ENCODE measurements around the gene NCKAP5.

NCKAP5 gene

DNA sequence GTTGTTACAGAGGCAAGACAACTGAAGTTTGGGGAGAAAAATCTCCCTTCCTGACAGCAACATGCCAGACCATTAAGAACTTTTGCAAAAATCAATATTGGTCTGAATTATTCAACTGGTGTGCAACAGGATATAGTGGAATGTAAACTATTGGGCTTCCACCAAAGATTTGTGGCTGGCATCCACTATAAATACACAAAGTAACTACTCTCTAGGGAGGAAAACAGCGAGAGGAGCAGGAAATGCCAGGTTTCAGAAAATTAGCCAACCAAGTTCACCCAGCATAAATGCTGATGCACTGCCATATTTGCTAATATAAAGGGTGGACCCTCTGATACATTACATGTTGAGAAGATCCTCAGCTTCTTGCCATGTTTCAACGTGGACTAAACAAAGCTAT is 630.6 kb downstream of the NCKAP5 start:
- no peak for DNase-seq (ENCODE audit: low spot score)

GRCh38 chr2:132936791-132937190 is 631.5 kb downstream of the NCKAP5 start:
- DNase-seq (ENCODE audit: low spot score) = peak; percentile 3

DNA sequence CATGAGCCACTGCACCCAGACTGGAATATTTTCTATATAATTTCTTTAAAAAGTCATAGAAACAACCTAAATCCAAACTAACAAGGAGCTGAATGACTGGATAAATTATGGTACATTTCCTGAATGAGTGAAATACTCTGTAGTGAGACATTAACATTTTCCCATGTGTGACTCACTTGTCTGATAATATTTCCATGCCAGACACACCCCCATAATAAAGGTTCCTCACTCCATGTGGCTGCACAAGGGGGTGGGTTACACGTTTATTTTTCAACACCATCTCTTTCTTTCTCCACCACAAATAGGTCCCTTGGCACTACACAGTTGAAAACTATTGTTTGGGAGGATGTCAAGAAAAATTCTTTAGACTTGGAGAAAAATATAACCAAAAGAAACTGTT is 632.0 kb downstream of the NCKAP5 start:
- no peak for DNase-seq (ENCODE audit: low spot score)

GRCh38 chr2:132929786-132930185 is 638.5 kb downstream of the NCKAP5 start:
- no peak for DNase-seq (ENCODE audit: low spot score)

DNA sequence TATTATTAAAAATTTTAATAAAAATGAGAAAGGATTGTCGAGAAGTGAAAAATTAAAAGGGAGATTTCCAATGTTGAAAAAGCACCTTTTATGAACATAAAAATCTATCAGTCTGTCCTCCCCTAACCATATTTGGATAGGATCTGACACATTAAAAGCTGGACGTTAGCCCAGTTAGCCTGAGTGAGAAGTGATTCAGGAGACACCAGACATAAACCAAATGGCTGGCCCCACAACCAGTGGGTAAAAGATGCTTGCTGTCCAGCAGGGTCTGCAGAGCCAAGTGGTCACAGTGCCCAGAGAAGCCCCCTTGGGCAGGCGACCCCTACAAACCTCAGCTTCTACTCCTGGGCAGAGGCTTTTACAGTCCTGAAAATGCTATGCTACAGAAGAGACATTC is 644.5 kb downstream of the NCKAP5 start:
- no peak for DNase-seq (ENCODE audit: low spot score)

GRCh38 chr2:132915812-132916549 is 652.3 kb downstream of the NCKAP5 start:
- DNase-seq (ENCODE audit: low spot score) = no peak

DNA sequence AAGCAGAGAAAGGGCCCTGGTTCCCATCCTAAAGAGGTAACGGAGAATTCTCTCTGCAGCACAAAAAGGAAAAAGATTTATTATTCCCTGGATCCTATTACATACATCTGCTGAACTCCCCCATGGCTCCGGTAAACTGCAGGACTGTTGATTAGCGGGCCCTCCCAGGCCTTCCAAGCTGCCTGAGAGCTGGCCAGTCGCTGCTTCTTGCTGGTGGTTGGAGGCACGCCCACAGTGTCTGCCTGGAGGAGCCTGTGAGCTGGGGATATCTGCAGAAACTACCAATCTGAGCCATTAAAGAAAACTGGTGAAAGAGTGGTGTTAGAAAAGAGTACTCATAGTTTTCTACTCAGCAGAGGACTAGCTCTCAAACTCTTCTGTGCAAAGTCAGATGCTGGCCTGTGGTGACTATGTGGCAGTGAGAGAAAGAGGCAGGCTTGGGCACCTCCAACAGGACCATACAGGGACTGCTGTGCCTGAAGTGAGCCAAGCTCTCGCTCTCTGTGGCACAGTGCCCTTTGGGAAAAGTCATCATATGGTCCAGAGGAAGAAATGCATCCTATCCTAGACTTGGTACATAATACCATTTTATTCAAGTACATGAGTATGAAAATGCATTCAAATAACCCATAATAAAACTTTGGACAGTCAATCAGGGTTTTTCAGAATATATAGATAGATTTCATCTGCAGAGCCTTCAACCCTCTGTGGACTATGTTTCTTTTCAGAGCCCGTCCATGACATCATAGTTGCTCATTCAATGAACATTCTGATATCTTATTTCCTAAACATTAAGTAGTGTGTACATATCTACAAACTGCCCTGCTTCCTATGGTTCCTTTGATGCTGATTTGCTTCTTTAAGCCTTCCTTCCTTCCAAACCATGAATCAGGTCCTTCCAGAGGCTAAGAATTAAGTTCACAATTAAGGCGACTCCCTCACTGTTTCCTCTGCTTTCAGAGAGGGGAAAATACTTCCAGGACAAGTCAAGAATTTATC is 656.2 kb downstream of the NCKAP5 start:
- no peak for DNase-seq (ENCODE audit: low spot score)

DNA sequence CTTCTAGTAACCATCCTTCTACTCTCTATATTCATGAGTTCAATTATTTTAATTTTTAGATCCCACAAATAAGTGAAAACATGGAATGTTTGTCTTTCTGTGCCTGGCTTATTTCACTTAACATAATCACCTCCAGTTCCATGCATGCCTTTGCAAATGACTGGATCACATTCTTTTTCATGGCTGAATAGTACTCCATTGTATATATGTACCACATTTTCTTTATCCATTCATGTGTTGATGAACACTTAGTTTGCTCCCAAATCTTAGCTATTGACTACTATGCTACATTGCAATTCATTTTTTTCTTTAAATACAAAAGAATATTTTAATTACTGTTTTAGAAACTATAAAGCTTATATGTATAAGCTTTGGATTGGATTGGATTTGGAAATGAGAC is 657.8 kb downstream of the NCKAP5 start:
- no peak for DNase-seq (ENCODE audit: low spot score)

GRCh38 chr2:132909427-132909826 is 658.8 kb downstream of the NCKAP5 start:
- no peak for DNase-seq (ENCODE audit: low spot score)

DNA sequence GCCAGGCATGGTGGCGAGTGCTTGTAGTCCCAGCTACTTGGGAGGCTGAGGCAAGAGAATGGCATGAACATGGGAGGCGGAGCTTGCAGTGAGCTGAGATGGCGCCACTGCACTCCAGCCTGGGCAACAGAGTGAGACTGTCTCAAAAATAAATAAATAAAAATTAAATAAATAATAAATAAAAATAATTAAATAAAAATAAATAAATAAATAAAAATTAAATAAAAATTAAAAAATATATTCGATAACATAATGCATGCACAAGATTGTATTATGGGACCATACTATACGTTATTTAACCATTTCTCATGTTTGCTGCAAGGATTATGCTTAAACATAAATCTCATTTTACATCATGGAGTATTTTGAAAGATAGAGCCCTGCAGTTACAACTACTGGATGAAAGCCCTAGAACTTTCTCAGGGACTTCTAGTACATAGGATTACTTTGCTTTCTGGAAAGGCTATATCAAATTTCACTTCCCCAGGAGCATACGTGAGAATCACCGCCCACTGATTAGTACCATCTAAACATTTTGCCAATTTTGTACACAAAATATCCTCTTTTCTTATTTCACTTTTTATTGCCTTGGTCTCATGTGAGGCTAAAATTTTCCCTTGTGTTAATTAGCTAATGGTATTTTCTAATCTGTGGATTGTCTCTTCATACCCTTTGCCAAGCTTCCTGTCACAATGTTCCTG is 664.0 kb downstream of the NCKAP5 start:
- DNase-seq (ENCODE audit: low spot score) = no peak

- no peak for DNase-seq (ENCODE audit: low spot score)
Measured at GRCh38 chr2:132902626-132903025, 665.6 kb downstream of the NCKAP5 start.

- DNase-seq (ENCODE audit: low spot score) = no peak
Measured at GRCh38 chr2:132901661-132902060, 666.6 kb downstream of the NCKAP5 start.

- no peak for DNase-seq (ENCODE audit: low spot score)
Measured at GRCh38 chr2:132897111-132897510, 671.2 kb downstream of the NCKAP5 start.

- no peak for DNase-seq (ENCODE audit: low spot score)
Measured at GRCh38 chr2:132896073-132896472, 672.2 kb downstream of the NCKAP5 start.

GRCh38 chr2:132891498-132891897 is 676.8 kb downstream of the NCKAP5 start:
- DNase-seq (ENCODE audit: low spot score) = no peak

DNA sequence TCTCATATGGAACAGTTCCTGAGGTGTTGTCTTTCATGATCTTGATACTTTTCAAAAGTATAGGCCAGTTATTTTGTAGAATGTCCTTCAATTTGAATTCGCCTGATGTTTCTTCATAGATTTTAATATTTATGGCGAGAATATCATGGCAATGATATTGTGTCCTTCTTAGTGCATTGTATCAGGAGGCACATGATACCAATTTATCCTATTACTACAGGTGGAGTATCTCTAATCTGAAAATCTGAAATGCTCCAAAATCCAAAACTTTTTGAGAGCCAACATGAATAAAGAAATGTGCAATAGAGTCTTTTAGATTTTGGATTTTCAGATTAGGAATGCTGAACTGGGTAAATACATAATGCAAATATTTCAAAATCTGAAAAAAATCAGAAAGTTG is 681.7 kb downstream of the NCKAP5 start:
- DNase-seq (ENCODE audit: low spot score) = no peak

- DNase-seq (ENCODE audit: low spot score) = no peak
Measured at GRCh38 chr2:132884705-132885104, 683.6 kb downstream of the NCKAP5 start.

GRCh38 chr2:132884292-132884691 is 684.0 kb downstream of the NCKAP5 start:
- DNase-seq (ENCODE audit: low spot score) = no peak

GRCh38 chr2:132883430-132883829 is 684.8 kb downstream of the NCKAP5 start:
- DNase-seq (ENCODE audit: low spot score) = no peak

DNA sequence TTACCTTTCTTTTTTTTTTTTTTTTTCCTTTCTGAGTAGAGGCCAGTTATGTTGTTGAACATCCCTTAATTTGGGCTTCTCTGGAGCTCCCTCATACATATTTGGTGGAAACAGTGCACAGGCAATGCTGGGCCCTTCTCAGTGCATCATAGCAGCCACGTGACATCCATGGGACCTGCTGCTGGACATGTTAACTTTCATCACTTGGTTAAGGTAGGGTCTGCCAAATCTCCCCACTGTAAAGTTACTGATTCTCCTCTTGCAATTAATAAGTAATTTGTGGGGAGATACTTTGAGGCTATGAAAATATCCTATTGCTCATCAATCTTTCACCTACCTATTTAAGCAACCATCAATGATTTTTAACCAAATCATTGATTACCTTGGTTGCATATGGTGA is 686.7 kb downstream of the NCKAP5 start:
- no peak for DNase-seq (ENCODE audit: low spot score)

DNA sequence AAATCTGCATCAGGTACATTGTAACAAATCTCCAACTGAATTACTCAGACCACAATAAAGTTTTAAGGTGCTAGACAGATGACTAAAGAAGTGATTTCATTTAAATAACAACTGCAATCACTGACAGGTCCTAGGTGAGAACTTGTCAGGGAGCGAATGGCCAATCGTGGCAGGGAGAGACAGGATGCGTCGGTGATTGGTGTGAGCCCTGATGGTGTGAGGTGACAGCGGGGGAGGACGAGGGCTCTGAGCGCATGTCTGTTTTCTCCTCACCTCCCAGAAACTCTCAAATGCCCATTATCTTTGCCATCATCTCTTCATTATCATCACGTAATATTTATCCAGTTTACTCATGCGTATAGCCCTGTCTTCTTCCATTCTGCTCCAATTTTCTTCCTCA is 690.3 kb downstream of the NCKAP5 start:
- no peak for DNase-seq (ENCODE audit: low spot score)

- DNase-seq (ENCODE audit: low spot score) = no peak
Measured at GRCh38 chr2:132876745-132877391, 691.4 kb downstream of the NCKAP5 start.

All from germinal center (tissue), 1 donor.